ENCODE results near the gene MAP7. TPM values are rescaled to one million over a fixed set of nuclear protein-coding genes. Genes with fewer than 3 reads are reported as not detected.

MAP7 gene
- polyA plus RNA-seq, 2 of the 4 experiments (the other 2 are of a cell fraction): 60.6 to 64.5 TPM

- Histone ChIP-seq H3K9me3 (no peaks in the 10 kb centered on the region), H3K27ac (no peak overlapping the region), H3K4me3 (no peak overlapping the region), H3K4me1 (0 out of 3 replicates have a peak, but pooled peaks cover 4% of the 10 kb centered on the region), H3K4me2 (no peak overlapping the region)
- CTCF ChIA-PET: interaction anchor here (1.0 to 1.1 kb wide), 2 partner anchors 20 to 22 kb away, joined by 3 to 4 read pairs; no protein-coding TSS in a partner anchor
- no peak for TF ChIP-seq SMC3 (IDR thresholded peaks at IDR 0.05)
- TF ChIP-seq ELK1 (IDR thresholded peaks at IDR 0.05; ENCODE audit: low read depth, low read length): no peak
- no peak for TF ChIP-seq RFX5 (IDR thresholded peaks at IDR 0.05)
- TF ChIP-seq EHMT2 (IDR thresholded peaks at IDR 0.05; ENCODE audit: low read depth): no peak
- no peak for TF ChIP-seq ESRRA (IDR thresholded peaks at IDR 0.05; ENCODE audit: borderline replicate concordance, low read length)
- TF ChIP-seq POLR2AphosphoS2 (conservative IDR thresholded peaks at IDR 0.05; ENCODE audit: low read length): no peak
- TF ChIP-seq MAX (IDR thresholded peaks at IDR 0.05): no peak
- no peak for TF ChIP-seq EP300 (IDR thresholded peaks at IDR 0.05)
- no peak for TF ChIP-seq HOXA7 (CRISPR knock-in tag; IDR thresholded peaks at IDR 0.05)
- no peak for TF ChIP-seq HMGXB4 (CRISPR knock-in tag; IDR thresholded peaks at IDR 0.05; ENCODE audit: borderline replicate concordance)
- TF ChIP-seq NPAS2 (CRISPR knock-in tag; IDR thresholded peaks at IDR 0.05; ENCODE audit: borderline replicate concordance): no peak
- TF ChIP-seq FOXS1 (CRISPR knock-in tag; IDR thresholded peaks at IDR 0.05): no peak
- TF ChIP-seq CBX8 (IDR thresholded peaks at IDR 0.05): no peak
- TF ChIP-seq HEYL (CRISPR knock-in tag; IDR thresholded peaks at IDR 0.05): no peak
- no peak for TF ChIP-seq NFE2L2 (conservative IDR thresholded peaks at IDR 0.05; ENCODE audit: low read length)
- no peak for TF ChIP-seq FOSL2 (IDR thresholded peaks at IDR 0.05)
- no peak for TF ChIP-seq FOSL2 (CRISPR knock-in tag; IDR thresholded peaks at IDR 0.05)
- no peak for TF ChIP-seq PHF8 (IDR thresholded peaks at IDR 0.05; ENCODE audit: borderline replicate concordance, low read depth)
- no peak for TF ChIP-seq TFCP2L1 (CRISPR knock-in tag; IDR thresholded peaks at IDR 0.05)
- no peak for TF ChIP-seq SREBF2 (IDR thresholded peaks at IDR 0.05)
- ATAC-seq: no peak
- POLR2A ChIA-PET: no interaction called here
- FAIRE-seq: no peak
- 69% methylated on average over 2 of the region's 2 CpGs for WGBS (ENCODE audit: missing lambda C conversion rate)
- no peak for DNase-seq (ENCODE audit: low read depth in 1 of 2, low spot score in 1 of 2)
Measured at GRCh38 chr6:136566851-136567250, 16.6 kb upstream of the MAP7 start.

- Histone ChIP-seq H3K27ac (no peak overlapping the region), H3K4me2 (no peak overlapping the region), H3K4me3 (no peak overlapping the region), H3K4me1 (0 out of 3 replicates have a peak, but pooled peaks cover 4% of the 10 kb centered on the region), H3K9me3 (no peaks in the 10 kb centered on the region)
- CTCF ChIA-PET: interaction anchor here (0.8 to 2.2 kb wide), 4 partner anchors 16 to 248 kb away, joined by 3 to 7 read pairs (median 4); partner anchors contain the start of gene MAP3K5
- no peak for DNase-seq (ENCODE audit: low read depth in 1 of 2, low spot score in 1 of 2)
- ATAC-seq: no peak
- TF ChIP-seq MAX (IDR thresholded peaks at IDR 0.05) (no peak), PBX3 (IDR thresholded peaks at IDR 0.05) (no peak), SMC3 (IDR thresholded peaks at IDR 0.05) (no peak), NFE2L2 (conservative IDR thresholded peaks at IDR 0.05; ENCODE audit: low read length) (no peak), JUNB (IDR thresholded peaks at IDR 0.05) (no peak), HOXB5 (CRISPR knock-in tag; IDR thresholded peaks at IDR 0.05) (no peak), HMGXB4 (CRISPR knock-in tag; IDR thresholded peaks at IDR 0.05; ENCODE audit: borderline replicate concordance) (no peak), NPAS2 (CRISPR knock-in tag; IDR thresholded peaks at IDR 0.05; ENCODE audit: borderline replicate concordance) (no peak), RCOR1 (IDR thresholded peaks at IDR 0.05; ENCODE audit: low read depth, low read length) (no peak), RAD21 (conservative IDR thresholded peaks at IDR 0.05 in 1 of 2, IDR thresholded peaks at IDR 0.05 in 1 of 2) (no peak), HOXB13 (CRISPR knock-in tag; IDR thresholded peaks at IDR 0.05; ENCODE audit: low read depth) (no peak)
- FAIRE-seq: no peak
- WGBS (ENCODE audit: missing lambda C conversion rate): 97% methylated on average over 6 of the region's 6 CpGs
- POLR2A ChIA-PET: no interaction called here
Measured at GRCh38 chr6:136566007-136566487, 15.8 kb upstream of the MAP7 start.
